Gastrocnemius medialis (tissue), 4 donors: ENCODE data around the gene APBA1.

Experiments used
- CTCF ChIP-seq, 5 experiments: fragments of 450-650 bp in 3 of 5; fragments of 200-600 bp in 2 of 5; sonication (generic) in 2 of 5; IDR thresholded peaks in 4 of 5; conservative IDR thresholded peaks in 1 of 5; 1 replicate in 4 of 5; 2 replicates in 1 of 5; pipeline ENCODE4 v1.5.1; 2016 to 2019; ENCODE audit warnings: antibody characterized with exemption in 5 of 5, mild to moderate bottlenecking in 3 of 5, moderate library complexity in 3 of 5
- POLR2A ChIP-seq, 2 donors: fragments of 450-650 bp; IDR thresholded peaks; one replicate each; pipeline ENCODE4 v1.6.1; 2017; ENCODE audit warnings: antibody characterized with exemption in 2 of 2, mild to moderate bottlenecking in 2 of 2, moderate library complexity in 2 of 2

- TF ChIP-seq POLR2A (IDR thresholded peaks at IDR 0.05) = no peak
- no peak for TF ChIP-seq CTCF (IDR thresholded peaks at IDR 0.05 in 4 of 5, conservative IDR thresholded peaks at IDR 0.05 in 1 of 5)
These were observed 55.2 kb downstream of the APBA1 start for GRCh38 chr9:69617006-69617405.
